HG03469 (cell line): ENCODE data around the gene EHMT2.
"Not testable (repeated sequence)": the region's sequence is repeated elsewhere in the genome, so short reads cannot be mapped to it uniquely, and the experiment has no call there.

Experiments
- ATAC-seq: cut with Tn5 transposase; IDR thresholded peaks from one replicate; pipeline ENCODE4 v1.9.1; 2021; ENCODE audit warnings: mild to moderate bottlenecking, moderate library complexity, moderate number of reproducible peaks; ENCODE audit not compliant: unreplicated experiment

The EHMT2 gene

DNA sequence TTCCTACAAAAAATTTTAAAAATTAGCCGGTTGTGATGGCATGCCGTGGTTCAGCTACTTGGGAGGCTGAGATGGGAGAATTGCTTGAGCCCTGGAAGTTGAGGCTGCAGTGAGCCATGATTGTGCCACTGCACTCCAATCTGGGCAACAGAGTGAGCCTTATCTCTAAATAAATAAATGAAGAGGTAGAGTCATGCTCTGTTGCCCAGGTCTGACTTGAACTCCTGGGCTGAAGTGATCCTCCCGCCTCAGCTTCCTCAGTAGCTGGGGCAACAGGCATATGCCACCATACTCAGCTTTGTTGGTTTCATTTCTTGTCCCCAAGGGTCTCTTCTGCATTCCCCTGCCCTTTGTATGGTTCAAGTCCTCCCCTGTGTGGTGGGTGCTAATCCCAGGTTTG lies 53.0 kb downstream of the EHMT2 start:
- ATAC-seq = no peak

DNA sequence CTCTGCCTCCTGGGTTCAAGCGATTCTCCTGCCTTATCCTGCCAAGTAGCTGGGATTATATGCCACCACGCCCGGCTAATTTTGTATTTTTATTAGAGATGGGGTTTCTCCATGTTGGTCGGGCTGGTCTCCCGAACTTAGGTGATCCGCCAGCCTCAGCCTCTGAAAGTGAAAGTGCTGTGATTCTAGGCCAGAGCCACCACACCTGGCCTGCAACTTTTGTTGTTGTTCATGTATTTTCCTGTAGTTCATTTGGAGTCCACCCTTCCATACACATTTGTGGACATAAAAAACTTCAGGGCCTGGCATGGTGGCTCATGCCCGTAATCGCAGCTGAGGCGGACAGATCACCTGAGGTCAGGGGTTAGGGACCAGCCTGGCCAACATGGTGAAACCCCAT lies 55.4 kb downstream of the EHMT2 start:
- no peak for ATAC-seq

DNA sequence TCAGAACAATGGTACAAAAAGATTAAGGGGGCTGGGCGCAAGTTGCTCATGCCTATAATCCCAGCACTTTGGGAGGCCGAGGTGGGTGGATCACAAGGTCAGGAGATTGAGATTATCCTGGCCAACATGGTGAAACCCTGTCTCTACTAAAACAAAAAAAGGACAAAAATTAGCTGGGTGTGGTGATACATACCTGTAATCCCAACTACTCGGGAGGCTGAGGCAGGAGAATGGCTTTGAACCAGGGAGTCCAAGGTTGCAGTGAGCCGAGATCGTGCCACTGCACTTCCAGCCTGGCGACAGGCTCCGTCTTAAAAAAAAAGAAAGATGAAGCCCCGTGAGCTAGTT lies 57.7 kb downstream of the EHMT2 start:
- ATAC-seq = not testable (repeated sequence)

DNA sequence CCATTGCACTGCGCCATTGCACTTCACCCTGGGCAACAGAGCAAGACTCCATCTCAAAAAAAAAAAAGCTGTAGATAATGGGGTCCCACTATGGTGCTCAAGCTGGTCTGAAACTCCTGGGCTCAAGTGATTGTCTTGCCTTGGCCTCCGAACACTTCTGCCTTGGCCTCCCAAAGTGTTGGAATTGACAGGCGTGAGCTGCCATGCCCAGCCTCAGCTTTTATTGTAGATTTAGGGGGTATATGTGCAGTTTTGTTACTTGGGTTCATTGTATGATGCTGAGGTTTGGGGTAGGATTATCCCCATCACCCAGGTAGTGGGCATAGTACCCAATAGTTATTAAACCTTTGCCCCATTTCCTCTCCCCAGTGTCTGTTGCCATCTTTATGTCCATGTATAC lies 58.5 kb downstream of the EHMT2 start:
- no peak for ATAC-seq

DNA sequence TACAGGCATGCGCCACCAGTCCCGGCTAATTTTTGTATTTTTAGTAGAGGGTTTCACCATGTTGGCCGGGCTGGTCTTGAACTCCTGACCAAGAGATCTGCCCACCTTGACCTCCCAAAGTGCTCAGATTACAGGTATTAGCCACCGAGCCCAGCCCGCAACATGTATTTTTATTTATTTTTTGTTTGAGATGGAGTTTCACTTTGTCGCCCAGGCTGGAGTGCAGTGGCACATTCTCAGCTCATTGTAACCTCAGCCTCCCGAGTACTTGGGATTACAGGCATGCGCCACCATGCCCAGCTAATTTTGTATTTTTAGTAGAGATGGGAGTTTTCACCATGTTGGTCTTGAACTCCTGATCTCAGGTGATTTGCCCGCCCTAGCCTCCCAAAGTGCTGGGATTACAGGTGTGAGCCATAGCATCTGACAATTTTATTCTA lies 59.4 kb downstream of the EHMT2 start:
- not testable (repeated sequence) for ATAC-seq

DNA sequence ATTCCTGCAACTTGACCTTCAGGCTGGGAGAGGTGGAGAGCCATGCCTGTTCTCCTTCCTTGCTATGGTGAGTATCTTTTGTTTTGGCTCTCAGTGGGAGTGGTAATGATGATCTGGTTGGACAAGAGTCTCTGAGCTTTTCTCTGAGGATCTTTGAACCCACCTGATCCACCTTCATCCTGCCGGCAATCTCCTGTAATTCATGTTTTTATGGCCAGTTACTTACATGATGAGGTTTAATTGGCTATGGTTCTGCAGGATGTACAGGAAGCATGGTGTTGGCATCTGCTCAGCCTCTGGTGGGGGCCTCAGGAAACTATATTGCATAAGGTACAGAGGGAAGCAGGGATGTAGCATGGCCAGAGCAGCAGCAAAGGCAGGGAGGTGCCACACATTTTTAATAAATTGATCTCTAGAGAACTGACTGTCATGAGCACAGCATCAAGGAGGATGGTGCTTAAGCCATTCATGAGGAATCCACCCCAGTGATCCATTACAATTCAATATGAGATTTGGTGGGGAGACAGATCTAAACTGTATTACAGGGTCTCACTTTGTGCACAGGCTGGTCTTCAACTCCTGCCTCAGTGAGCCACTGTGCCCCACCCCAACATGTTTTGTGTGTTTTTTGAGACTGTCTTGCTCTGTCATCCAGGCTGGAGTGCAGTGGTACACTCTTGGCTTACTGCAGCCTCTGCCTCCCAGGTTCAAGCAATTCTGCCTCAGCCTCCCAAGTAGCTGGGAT lies 60.0 kb downstream of the EHMT2 start:
- ATAC-seq = no peak

DNA sequence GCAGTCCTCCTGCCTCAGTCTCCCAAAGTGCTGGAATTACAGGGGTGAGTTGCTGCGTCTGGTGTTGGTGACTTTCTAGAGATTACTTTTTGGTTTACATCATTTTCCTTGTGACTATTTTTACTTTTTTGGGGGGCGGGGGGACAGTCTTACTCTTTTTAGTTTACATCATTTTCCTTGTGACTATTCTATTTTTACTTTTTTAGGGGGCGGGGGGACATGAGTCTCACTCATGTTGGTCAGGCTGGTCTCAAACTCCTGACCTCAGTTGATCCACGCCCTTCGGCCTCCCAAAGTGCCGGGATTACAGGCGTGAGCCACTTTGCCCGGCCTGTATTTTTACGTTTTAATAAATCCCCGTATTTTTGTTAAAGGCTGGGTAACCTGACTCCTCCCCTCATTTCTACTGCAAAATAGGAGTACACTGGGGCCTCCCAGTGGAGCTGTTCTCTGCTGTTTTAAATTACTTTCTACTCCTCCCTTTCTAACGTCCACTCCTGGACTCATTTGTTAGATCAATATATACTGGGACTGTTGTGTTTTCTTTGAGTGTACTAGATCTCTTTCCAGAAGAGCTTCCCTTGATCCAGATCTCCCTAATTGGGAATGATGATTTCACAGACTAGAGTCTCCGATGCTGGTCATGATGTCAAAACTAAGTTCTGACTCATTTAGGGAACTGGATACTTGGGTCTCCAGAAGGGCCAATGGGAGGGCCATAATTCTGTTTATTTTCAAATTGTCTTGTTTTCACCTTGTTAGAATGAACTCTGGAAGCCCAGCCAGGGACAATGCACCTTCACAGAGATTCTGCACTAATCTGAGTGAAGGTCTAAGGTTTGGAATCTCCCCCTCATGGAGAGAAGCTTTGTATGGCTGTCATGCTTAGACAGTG lies 60.8 kb downstream of the EHMT2 start:
- ATAC-seq = no peak

DNA sequence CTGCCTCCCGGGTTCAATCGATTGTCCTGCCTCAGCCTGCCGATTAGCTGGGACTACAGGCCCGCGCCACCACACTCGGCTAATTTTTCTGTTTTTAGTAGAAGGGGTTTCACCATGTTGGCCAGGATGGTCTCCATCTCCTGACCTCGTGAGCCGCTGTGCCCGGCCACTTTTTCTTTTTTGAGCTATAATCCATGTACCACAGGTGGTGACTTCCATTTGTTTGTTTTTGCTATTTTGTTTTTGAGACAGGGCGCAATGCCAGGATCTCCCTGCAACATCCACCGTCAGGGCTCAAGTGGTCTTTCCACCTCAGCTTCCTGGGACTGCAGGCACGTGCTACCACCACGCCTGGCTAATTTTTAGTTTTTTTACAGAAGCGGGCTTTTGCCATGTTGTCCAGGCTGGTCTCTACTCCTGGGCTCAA lies 61.4 kb downstream of the EHMT2 start:
- no peak for ATAC-seq

DNA sequence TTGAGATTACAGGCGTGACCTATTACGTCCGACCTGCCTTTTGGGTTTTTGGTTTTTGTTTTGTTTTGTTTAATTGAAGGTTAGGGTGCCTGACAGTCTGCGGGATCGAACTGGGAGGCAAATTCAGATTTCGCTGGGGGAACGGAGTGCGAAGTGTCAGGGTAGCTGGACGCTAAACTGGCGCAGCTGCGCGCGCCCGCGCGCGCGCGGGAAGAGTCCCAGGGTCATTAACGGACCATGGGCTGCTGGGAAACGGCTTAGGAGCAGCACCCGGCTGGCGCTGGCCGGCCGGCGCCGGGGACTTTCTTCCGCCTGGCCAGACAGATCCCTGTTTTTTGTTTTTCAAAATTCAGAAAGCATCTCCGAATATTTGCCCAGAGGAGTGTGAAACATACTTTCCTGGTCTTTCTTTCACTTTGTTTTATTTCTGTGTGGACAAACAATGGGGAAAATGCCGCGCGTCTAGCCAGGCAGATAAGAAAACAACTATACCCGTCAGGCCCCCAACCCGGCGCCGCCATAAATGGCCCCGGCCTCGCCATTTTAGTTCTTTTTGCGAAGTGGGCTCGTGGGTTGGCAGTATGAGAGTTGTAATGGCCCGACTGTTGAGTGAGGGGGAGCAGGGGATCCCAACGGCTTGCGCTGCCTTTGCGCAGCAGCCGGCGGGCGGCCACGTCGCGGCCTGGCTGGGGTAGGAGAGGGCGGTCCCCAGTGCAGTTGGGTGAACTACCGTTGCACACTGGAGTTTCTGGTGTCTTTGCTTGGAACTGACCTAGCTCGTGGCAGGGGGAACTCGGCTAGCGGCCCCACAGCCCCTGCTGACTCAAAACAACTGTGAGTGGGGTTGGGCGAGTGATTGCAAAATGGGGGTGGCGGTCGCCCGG lies 62.9 kb downstream of the EHMT2 start:
- ATAC-seq = no peak

DNA sequence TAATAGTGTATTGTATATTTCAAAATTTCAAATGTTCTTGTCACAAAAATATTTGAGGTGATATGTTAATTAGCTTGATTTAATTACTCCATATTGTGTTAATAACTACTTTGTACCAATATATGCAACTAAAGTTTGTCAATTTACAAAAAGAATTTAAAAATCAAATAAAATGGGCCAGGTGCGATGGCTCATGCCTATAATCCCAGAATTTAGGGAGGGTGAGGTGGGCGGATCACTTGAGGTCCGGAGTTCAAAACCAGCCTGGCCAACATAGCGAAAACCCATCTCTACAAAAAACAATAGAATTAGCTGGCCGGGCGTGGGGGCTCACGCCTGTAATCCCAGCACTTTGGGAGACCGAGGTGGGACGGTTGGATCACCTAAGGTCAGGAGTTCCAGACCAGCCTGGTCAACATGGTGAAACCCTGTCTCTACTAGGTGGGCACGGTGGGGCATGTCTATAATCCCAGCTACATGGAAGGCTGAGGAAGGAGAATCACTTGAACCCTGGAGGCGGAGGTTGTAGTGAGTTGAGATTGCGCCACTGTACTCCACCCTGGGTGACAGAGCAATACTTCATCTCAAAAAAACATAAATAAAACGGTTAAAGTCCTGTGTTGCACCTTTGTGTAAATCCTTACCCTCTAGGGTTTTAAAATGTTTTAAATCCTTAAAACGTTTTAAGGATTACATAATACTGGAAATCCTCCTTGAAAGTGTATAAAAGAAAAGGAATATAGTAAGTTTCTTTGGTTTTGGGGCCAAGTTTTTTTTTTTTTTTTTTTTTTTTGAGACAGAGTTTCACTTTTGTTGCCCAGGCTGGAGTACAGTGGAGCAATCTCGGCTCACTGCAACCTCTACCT lies 65.9 kb downstream of the EHMT2 start:
- no peak for ATAC-seq

DNA sequence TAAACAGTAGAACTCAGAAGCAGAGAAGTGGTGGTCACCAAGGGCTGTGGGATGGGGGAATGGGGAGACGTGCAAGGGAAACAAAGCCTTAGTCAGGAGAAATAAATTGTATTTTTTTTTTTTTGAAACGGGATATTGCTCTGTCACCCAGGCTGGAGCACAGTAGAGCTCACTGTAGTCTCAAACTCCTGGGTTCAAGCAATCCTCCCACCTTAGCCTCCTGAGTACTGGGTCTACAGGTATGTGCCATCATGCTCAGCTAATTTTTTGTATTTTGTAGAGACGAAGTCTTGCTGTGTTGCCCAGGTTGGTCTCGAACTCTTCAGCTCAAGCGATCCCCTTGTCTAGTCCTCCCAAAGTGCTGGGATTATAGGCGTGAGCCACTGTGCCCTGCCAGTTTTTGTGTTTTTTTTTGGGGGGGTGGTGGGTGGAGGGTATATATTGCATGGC lies 66.6 kb downstream of the EHMT2 start:
- no peak for ATAC-seq
